Duodenal mucosa (tissue), 2 donors: ENCODE data around the gene LARP4B.

Source experiments
- H3K27ac ChIP-seq: one replicate; pipeline ENCODE4 v1.7.0; 2013; ENCODE audit warnings: low read depth, low read length
- H3K27me3 ChIP-seq, 2 donors: one replicate each; pipeline ENCODE4 v1.7.0; 2013; ENCODE audit warnings: low read length in 2 of 2, control low read depth in 1 of 2; ENCODE audit not compliant: insufficient read depth in 2 of 2, control insufficient read depth in 1 of 2
- H3K36me3 ChIP-seq, 2 donors: one replicate each; pipeline ENCODE4 v1.7.0; 2013; ENCODE audit warnings: low read length in 2 of 2, control low read depth in 1 of 2; ENCODE audit not compliant: insufficient read depth in 2 of 2, control insufficient read depth in 1 of 2
- H3K4me1 ChIP-seq, 2 donors: one replicate each; pipeline ENCODE4 v1.7.0; 2013; ENCODE audit warnings: low read length in 2 of 2, control low read depth in 1 of 2; ENCODE audit not compliant: insufficient read depth in 2 of 2, control insufficient read depth in 1 of 2
- H3K4me3 ChIP-seq, 2 donors: one replicate each; pipeline ENCODE4 v1.7.0; 2013; ENCODE audit warnings: low read length in 2 of 2, low read depth in 1 of 2
- H3K9ac ChIP-seq, 2 donors: one replicate each; pipeline ENCODE4 v1.7.0; 2013; ENCODE audit warnings: low read length in 2 of 2, low read depth in 1 of 2
- H3K9me3 ChIP-seq, 2 donors: one replicate each; pipeline ENCODE4 v1.7.0; 2013; ENCODE audit warnings: low read length in 2 of 2, control low read depth in 1 of 2; ENCODE audit not compliant: control insufficient read depth in 1 of 2

The LARP4B gene

GRCh38 chr10:807163-807957 is 124.1 kb downstream of the LARP4B start:
- no peaks in the 10 kb centered on the region for H3K27me3 ChIP-seq
- H3K4me3 ChIP-seq: no peak overlapping the region
- H3K4me1 ChIP-seq: no peaks in the 10 kb centered on the region
- H3K27ac ChIP-seq: no peak overlapping the region
- H3K9ac ChIP-seq: no peak overlapping the region
- H3K9me3 ChIP-seq: no peaks in the 10 kb centered on the region
- peaks cover 18 to 53% of the 10 kb centered on the region in 2 donors for H3K36me3 ChIP-seq

GRCh38 chr10:806451-807162 is 124.9 kb downstream of the LARP4B start:
- Histone ChIP-seq H3K4me1 (no peaks in the 10 kb centered on the region), H3K9ac (no peak overlapping the region), H3K36me3 (peaks cover 14 to 46% of the 10 kb centered on the region in 2 donors), H3K27ac (no peak overlapping the region), H3K4me3 (no peak overlapping the region), H3K9me3 (no peaks in the 10 kb centered on the region), H3K27me3 (no peaks in the 10 kb centered on the region)

- no peak overlapping the region for H3K9ac ChIP-seq
- H3K4me1 ChIP-seq: no peaks in the 10 kb centered on the region
- no peaks in the 10 kb centered on the region for H3K27me3 ChIP-seq
- peaks cover 14 to 41% of the 10 kb centered on the region in 2 donors for H3K36me3 ChIP-seq
- H3K4me3 ChIP-seq: no peak overlapping the region
- no peak overlapping the region for H3K27ac ChIP-seq
- H3K9me3 ChIP-seq: no peaks in the 10 kb centered on the region
Measured at GRCh38 chr10:805620-806305, 125.7 kb downstream of the LARP4B start.

- Histone ChIP-seq H3K27me3 (no peaks in the 10 kb centered on the region), H3K27ac (no peak overlapping the region), H3K9ac (no peak overlapping the region), H3K4me1 (no peaks in the 10 kb centered on the region), H3K36me3 (peaks cover 14 to 34% of the 10 kb centered on the region in 2 donors), H3K9me3 (no peaks in the 10 kb centered on the region), H3K4me3 (no peak overlapping the region)
Measured at GRCh38 chr10:804787-805619, 126.5 kb downstream of the LARP4B start.

- H3K4me3 ChIP-seq: no peak overlapping the region
- H3K4me1 ChIP-seq: no peaks in the 10 kb centered on the region
- no peak overlapping the region for H3K27ac ChIP-seq
- no peak overlapping the region for H3K9ac ChIP-seq
- H3K9me3 ChIP-seq: no peaks in the 10 kb centered on the region
- peaks cover 14 to 28% of the 10 kb centered on the region in 2 donors for H3K36me3 ChIP-seq
- H3K27me3 ChIP-seq: no peaks in the 10 kb centered on the region
Measured at GRCh38 chr10:804191-804781, 127.2 kb downstream of the LARP4B start.

- H3K27ac ChIP-seq: no peak overlapping the region
Measured at GRCh38 chr10:803041-803741, 128.3 kb downstream of the LARP4B start.

GRCh38 chr10:802506-802905 is 129.0 kb downstream of the LARP4B start:
- Histone ChIP-seq H3K27me3 (no peaks in the 10 kb centered on the region), H3K9me3 (no peaks in the 10 kb centered on the region), H3K27ac (no peak overlapping the region), H3K36me3 (peaks cover 4 to 13% of the 10 kb centered on the region in 2 donors), H3K9ac (no peak overlapping the region), H3K4me1 (no peaks in the 10 kb centered on the region), H3K4me3 (no peak overlapping the region)

More at GRCh38 chr10:803041-803741, 128.3 kb downstream of the LARP4B start:
- Histone ChIP-seq H3K36me3 (peaks cover 10 to 20% of the 10 kb centered on the region in 2 donors), H3K27me3 (no peaks in the 10 kb centered on the region), H3K4me3 (no peak overlapping the region), H3K9me3 (no peaks in the 10 kb centered on the region), H3K9ac (no peak overlapping the region), H3K4me1 (no peaks in the 10 kb centered on the region)

- no peaks in the 10 kb centered on the region for H3K27me3 ChIP-seq
- no peak overlapping the region for H3K27ac ChIP-seq
- H3K9me3 ChIP-seq: no peaks in the 10 kb centered on the region
- H3K4me1 ChIP-seq: no peaks in the 10 kb centered on the region
- H3K36me3 ChIP-seq: no peaks in the 10 kb centered on the region
- H3K9ac ChIP-seq: no peak overlapping the region
- no peak overlapping the region for H3K4me3 ChIP-seq
Measured at GRCh38 chr10:797179-797578, 134.3 kb downstream of the LARP4B start.

- H3K4me1 ChIP-seq: no peaks in the 10 kb centered on the region
- no peaks in the 10 kb centered on the region for H3K27me3 ChIP-seq
- H3K9me3 ChIP-seq: no peaks in the 10 kb centered on the region
- H3K36me3 ChIP-seq: no peaks in the 10 kb centered on the region
- H3K27ac ChIP-seq: no peak overlapping the region
- no peak overlapping the region for H3K9ac ChIP-seq
- no peak overlapping the region for H3K4me3 ChIP-seq
Measured at GRCh38 chr10:796233-796632, 135.3 kb downstream of the LARP4B start.
